Measurements from ENCODE around the gene GUCA2B. TPM values are rescaled to one million over a fixed set of nuclear protein-coding genes. Genes with fewer than 3 reads are reported as not detected.

The GUCA2B gene
- total RNA-seq, 1 experiment from 2014 or later = 0.75 TPM

- no TSS peak for BruUV-seq (replicated peaks)
- Histone ChIP-seq H3K4me1 (peaks cover 10% of the 10 kb centered on the region; the same call in 1 of the 2 replicates), H3K9me3 (no peaks in the 10 kb centered on the region), H3K36me3 (ENCODE audit: control insufficient read depth, insufficient read depth, low read length) (no peaks in the 10 kb centered on the region; the same call in 1 of the 2 replicates), H3K4me3 (ENCODE audit: low read depth, low read length) (no peak overlapping the region), H3K27me3 (replicated peaks; ENCODE audit: control insufficient read depth, insufficient read depth, low read length) (no peaks in the 10 kb centered on the region)
- Mint-ChIP-seq H3K27me3 (ENCODE audit: insufficient read depth, unreplicated experiment) (no peaks in the 10 kb centered on the region), H3K9me3 (ENCODE audit: unreplicated experiment) (no peaks in the 10 kb centered on the region), H3K4me1 (ENCODE audit: low read depth, unreplicated experiment) (peaks cover 5% of the 10 kb centered on the region), H3K4me3 (ENCODE audit: unreplicated experiment) (no peak overlapping the region), H3K27ac (ENCODE audit: unreplicated experiment) (no peak overlapping the region), H3K36me3 (ENCODE audit: insufficient read depth, unreplicated experiment) (peaks cover 37% of the 10 kb centered on the region)
- intact Hi-C loops (cut with micrococcal nuclease; ENCODE audit: unreplicated experiment) = loop anchor here (10.0 kb wide), 2 partner anchors 137 to 287 kb away; partner anchors contain the start of gene CCDC30
- CTCF ChIA-PET = no interaction called here
- no peak for TF ChIP-seq CTCF (IDR thresholded peaks at IDR 0.05; ENCODE audit: insufficient read depth in 1 of 2, low read depth in 1 of 2, low read length in 1 of 2, severe bottlenecking in 1 of 2, unreplicated experiment in 1 of 2)
- DNase-seq = no peak
- POLR2A ChIA-PET = no interaction called here
These were observed 25.0 kb downstream of the GUCA2B start for GRCh38 chr1:42178249-42178648.

- Histone ChIP-seq H3K36me3 (ENCODE audit: control insufficient read depth, insufficient read depth, low read length) (no peaks in the 10 kb centered on the region; the same call in 1 of the 2 replicates), H3K9me3 (no peaks in the 10 kb centered on the region), H3K4me1 (peaks cover 16% of the 10 kb centered on the region; the same call in 1 of the 2 replicates), H3K4me3 (ENCODE audit: low read depth, low read length) (no peak overlapping the region), H3K27me3 (replicated peaks; ENCODE audit: control insufficient read depth, insufficient read depth, low read length) (no peaks in the 10 kb centered on the region)
- no TSS peak for BruUV-seq (replicated peaks)
- intact Hi-C loops (cut with micrococcal nuclease; ENCODE audit: unreplicated experiment) = loop anchor here (10.0 kb wide), 2 partner anchors 136 to 286 kb away; partner anchors contain the start of gene CCDC30
- H3K9me3 Mint-ChIP-seq (ENCODE audit: unreplicated experiment) = no peaks in the 10 kb centered on the region
- H3K27me3 Mint-ChIP-seq (ENCODE audit: insufficient read depth, unreplicated experiment) = no peaks in the 10 kb centered on the region
- no peak for DNase-seq
- H3K36me3 Mint-ChIP-seq (ENCODE audit: insufficient read depth, unreplicated experiment) = peaks cover 37% of the 10 kb centered on the region
- H3K27ac Mint-ChIP-seq (ENCODE audit: unreplicated experiment) = no peak overlapping the region
- peaks cover 8% of the 10 kb centered on the region for H3K4me1 Mint-ChIP-seq (ENCODE audit: low read depth, unreplicated experiment)
- H3K4me3 Mint-ChIP-seq (ENCODE audit: unreplicated experiment) = no peak overlapping the region
- ChIA-PET CTCF (no interaction called here), POLR2A (no interaction called here)
- no peak for TF ChIP-seq CTCF (IDR thresholded peaks at IDR 0.05; ENCODE audit: insufficient read depth in 1 of 2, low read depth in 1 of 2, low read length in 1 of 2, severe bottlenecking in 1 of 2, unreplicated experiment in 1 of 2)
These were observed 26.1 kb downstream of the GUCA2B start for GRCh38 chr1:42179275-42179674.

GRCh38 chr1:42179900-42180329, 26.7 kb downstream of the GUCA2B start:
- DNase-seq = no peak
- CTCF ChIA-PET = no interaction called here
- Mint-ChIP-seq H3K36me3 (ENCODE audit: insufficient read depth, unreplicated experiment) (peaks cover 40% of the 10 kb centered on the region), H3K27me3 (ENCODE audit: insufficient read depth, unreplicated experiment) (no peaks in the 10 kb centered on the region), H3K27ac (ENCODE audit: unreplicated experiment) (no peak overlapping the region), H3K4me3 (ENCODE audit: unreplicated experiment) (no peak overlapping the region), H3K9me3 (ENCODE audit: unreplicated experiment) (no peaks in the 10 kb centered on the region), H3K4me1 (ENCODE audit: low read depth, unreplicated experiment) (peaks cover 14% of the 10 kb centered on the region)
- no peak for TF ChIP-seq CTCF (IDR thresholded peaks at IDR 0.05; ENCODE audit: insufficient read depth in 1 of 2, low read depth in 1 of 2, low read length in 1 of 2, severe bottlenecking in 1 of 2, unreplicated experiment in 1 of 2)
- H3K4me3 ChIP-seq (ENCODE audit: low read depth, low read length) = no peak overlapping the region
- intact Hi-C loops (cut with micrococcal nuclease; ENCODE audit: unreplicated experiment) = loop anchor here (10.0 kb wide), 2 partner anchors 135 to 285 kb away; partner anchors contain the start of gene CCDC30
- no TSS peak for BruUV-seq (replicated peaks)
- H3K4me1 ChIP-seq = peaks cover 19% of the 10 kb centered on the region; the same call in 1 of the 2 replicates
- H3K36me3 ChIP-seq (ENCODE audit: control insufficient read depth, insufficient read depth, low read length) = peaks cover 2% of the 10 kb centered on the region
- POLR2A ChIA-PET = no interaction called here
- no peaks in the 10 kb centered on the region for H3K9me3 ChIP-seq
- H3K27me3 ChIP-seq (replicated peaks; ENCODE audit: control insufficient read depth, insufficient read depth, low read length) = no peaks in the 10 kb centered on the region

All from Caco-2 (cell line).